HG03439 (cell line): Measurements from ENCODE around the gene DENND1A.
"Not testable (repeated sequence)": the region's sequence is repeated elsewhere in the genome, so short reads cannot be mapped to it uniquely, and the experiment has no call there.

Source experiments
- ATAC-seq: cut with Tn5 transposase; IDR thresholded peaks from one replicate; pipeline ENCODE4 v1.9.1; 2021; ENCODE audit warnings: mild to moderate bottlenecking, moderate library complexity; ENCODE audit not compliant: unreplicated experiment

Gene DENND1A

GRCh38 chr9:123450098-123450770 is 479.7 kb downstream of the DENND1A start:
- ATAC-seq = no peak

GRCh38 chr9:123447934-123448646 is 481.8 kb downstream of the DENND1A start:
- ATAC-seq = no peak

GRCh38 chr9:123445981-123446610 is 483.8 kb downstream of the DENND1A start:
- ATAC-seq = no peak

- ATAC-seq = no peak
Measured at GRCh38 chr9:123445116-123445515, 484.8 kb downstream of the DENND1A start.

GRCh38 chr9:123441769-123442168 is 488.2 kb downstream of the DENND1A start:
- no peak for ATAC-seq

- no peak for ATAC-seq
Measured at GRCh38 chr9:123440256-123440655, 489.7 kb downstream of the DENND1A start.

GRCh38 chr9:123438821-123439220 is 491.1 kb downstream of the DENND1A start:
- ATAC-seq = no peak

GRCh38 chr9:123438321-123438720 is 491.6 kb downstream of the DENND1A start:
- ATAC-seq = no peak

GRCh38 chr9:123437201-123437600 is 492.7 kb downstream of the DENND1A start:
- no peak for ATAC-seq

GRCh38 chr9:123435471-123435870 is 494.5 kb downstream of the DENND1A start:
- no peak for ATAC-seq

GRCh38 chr9:123434619-123435240 is 495.2 kb downstream of the DENND1A start:
- ATAC-seq = no peak

- no peak for ATAC-seq
Measured at GRCh38 chr9:123432331-123433236, 497.3 kb downstream of the DENND1A start.

GRCh38 chr9:123431581-123431980 is 498.3 kb downstream of the DENND1A start:
- ATAC-seq = no peak

GRCh38 chr9:123428450-123428849 is 501.5 kb downstream of the DENND1A start:
- not testable (repeated sequence) for ATAC-seq

- no peak for ATAC-seq
Measured at GRCh38 chr9:123426406-123426805, 503.5 kb downstream of the DENND1A start.

- ATAC-seq = no peak
Measured at GRCh38 chr9:123425836-123426365, 504.0 kb downstream of the DENND1A start.

- ATAC-seq = no peak
Measured at GRCh38 chr9:123425261-123425821, 504.6 kb downstream of the DENND1A start.

- ATAC-seq = no peak
Measured at GRCh38 chr9:123424552-123425225, 505.2 kb downstream of the DENND1A start.

- ATAC-seq = no peak
Measured at GRCh38 chr9:123424131-123424530, 505.8 kb downstream of the DENND1A start.

- ATAC-seq = no peak
Measured at GRCh38 chr9:123423311-123423640, 506.6 kb downstream of the DENND1A start.
